HG03025 (cell line): ENCODE data around the gene ADAMTS1.

Experiments used
- ATAC-seq: cut with Tn5 transposase; IDR thresholded peaks from one replicate; pipeline ENCODE4 v1.9.1; 2021; ENCODE audit warnings: mild to moderate bottlenecking, moderate library complexity; ENCODE audit not compliant: unreplicated experiment, low FRiP score

ADAMTS1 gene

DNA sequence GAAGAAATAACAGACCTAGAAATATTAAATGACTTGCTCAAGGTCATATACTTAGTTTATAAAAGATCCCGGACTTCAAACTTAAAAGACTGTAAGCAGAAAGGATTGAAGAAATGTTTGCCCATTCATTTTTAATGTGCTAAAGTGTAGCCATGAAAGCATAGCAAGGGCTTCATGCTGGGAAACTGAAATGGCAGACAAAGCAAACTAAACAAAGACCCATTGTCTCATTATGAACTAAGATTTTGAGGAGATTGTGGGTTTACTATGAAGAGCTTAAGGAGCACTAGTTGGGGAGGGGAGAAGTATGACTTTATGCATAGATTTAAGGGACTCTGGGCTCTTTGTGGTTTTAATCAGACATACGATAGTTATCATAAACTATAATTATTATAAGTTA is 26.3 kb downstream of the ADAMTS1 start:
- ATAC-seq, result no peak

DNA sequence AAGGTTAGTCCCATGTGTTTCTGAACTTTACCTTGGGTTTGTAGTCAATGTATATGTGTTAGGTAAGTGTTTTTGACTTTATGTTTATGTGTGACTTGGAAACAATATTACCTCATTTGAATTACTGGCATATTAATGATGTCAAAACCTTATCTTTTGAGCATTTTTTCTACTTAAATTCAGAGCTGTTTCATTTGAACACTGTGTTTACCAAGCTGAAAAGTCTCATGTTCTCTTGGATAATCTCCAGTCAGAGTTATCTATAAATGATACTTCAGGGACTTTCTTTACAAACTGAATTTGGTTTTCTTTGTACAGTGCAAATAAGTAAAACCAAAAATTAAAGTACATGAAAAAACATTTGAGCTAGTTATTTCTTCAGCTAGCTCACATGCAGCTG is 30.0 kb downstream of the ADAMTS1 start:
- ATAC-seq, result no peak

DNA sequence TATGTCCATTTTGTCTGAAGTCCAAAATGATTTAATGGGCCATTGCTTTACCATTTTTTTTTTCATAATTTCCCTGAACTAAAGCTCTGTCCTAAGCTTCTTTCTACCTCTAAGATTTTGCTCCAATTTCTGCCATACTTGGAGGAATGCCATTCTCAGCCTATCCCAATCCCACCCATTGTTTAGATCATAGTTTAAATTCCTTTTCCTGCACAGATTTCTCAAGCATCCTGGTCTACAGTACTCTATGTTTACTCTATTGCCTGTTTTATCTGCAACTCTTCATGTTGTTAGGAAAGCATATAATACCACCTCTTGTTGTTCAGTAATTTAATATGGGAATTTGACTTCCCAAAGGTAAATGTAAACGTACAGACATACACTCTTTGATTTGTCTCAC is 30.8 kb downstream of the ADAMTS1 start:
- ATAC-seq, result no peak

DNA sequence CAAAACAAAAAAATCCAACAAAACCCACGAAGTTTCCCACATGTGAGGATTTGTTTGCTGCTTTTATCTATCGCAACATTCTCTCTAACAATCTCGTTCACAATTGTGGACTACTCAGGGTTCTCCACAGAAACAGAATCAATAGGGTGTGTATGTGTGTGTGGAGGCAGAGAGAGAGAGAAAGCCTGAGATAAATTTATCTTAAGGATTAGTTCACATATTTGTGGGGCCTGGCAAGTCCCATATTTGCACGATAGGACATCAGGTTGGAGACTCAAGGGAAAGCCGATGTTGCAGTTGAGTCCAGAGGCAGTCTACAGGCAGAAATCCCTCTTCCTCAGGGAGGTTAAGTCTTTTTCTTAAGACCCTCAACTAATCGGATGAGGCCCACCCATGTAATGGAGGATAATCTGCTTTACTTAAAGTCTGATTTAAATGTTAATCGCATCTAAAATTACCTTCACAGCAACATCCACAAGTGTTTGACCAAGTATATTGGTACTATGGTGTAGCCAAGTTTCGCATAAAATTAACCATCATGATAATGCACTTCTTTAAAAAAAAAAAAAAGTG is 31.7 kb downstream of the ADAMTS1 start:
- ATAC-seq, result no peak

DNA sequence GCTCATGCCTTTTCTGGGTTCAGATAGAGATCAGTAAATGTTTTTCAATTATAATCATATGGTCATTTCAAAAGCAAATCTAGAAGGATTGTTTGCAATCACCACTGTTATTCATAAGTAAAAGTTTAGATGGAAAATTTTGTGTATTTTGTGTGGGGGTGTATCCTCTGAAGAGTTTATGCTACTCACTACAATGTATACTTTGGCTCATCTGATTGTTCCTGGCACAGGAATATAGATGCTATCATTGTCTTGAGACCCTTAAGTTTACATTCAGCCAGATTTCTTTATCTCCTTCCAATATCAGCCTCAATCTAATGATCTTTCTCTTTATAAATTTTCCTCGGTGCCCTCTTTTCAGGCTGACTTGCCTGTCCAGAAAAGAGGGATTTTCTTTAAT is 33.0 kb downstream of the ADAMTS1 start:
- ATAC-seq, result no peak

DNA sequence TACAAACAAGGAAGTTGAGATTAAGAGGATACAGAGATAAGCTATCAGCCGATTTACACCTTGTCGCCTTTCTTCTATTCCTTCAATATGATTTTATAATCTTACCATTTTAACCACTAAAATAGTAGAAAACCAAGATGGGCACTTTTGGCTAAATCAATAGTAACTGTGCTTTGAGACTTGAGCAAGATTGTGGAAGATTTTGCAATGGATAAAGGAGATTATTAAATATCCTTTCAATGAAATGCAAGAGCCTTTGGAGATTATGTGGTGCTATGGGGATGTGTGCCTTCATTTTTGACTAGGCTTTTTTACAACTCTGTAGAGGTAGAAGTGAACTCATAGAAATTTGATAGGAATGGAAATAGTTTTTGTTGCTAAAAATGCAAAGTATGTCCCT is 33.7 kb downstream of the ADAMTS1 start:
- no peak for ATAC-seq

DNA sequence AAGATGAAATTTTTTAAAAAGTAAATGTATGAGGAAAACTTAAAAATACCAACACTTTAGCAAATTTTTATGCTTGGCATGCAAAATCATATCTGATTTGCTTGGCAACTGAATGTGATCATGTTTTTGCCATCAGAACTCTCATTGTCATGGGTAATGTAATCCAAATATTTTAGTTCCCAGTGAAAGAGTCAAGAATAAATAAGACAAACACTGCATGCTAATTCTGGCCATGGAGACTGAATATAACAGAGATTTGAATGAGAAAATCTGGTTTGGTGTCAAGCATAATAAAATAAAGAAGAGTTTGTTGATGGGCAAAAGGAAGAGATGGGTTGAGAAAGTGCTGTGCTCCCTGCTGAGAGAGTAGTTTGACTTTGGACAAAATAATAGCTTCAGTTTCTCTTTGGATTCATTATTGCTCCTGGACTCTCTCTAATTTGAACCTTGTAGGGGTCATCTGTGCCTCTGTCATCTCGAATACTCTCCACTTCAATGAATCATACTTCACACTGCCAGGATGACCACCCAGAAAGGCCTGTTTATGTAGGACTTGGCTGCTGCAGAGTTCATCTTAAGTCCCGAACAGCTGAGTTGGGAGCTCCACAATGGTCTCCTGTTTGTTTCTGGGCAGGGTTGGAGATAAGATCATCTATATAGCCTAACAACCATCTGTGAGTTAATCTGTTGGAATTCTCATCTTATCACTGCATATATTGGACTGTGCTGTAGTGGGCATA is 34.4 kb downstream of the ADAMTS1 start:
- ATAC-seq, result no peak

DNA sequence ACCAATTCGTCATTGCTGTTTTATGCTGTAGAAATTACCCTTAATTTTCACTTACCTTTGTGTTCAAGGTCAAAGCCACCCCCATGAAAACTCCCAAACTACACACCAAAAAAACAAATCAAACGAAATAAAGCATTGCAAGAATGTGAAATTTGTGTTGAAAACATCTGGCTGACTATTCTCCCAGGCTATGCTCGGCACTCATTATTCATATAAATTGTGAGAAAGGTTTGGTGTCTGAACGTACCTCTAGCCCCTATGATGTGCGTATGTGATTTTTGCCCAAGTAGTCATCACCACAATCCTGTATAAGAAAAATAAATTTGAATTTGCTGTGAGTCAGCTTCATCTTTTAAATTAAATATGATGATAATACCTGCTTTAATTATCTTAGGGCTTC is 34.9 kb downstream of the ADAMTS1 start:
- no peak for ATAC-seq

DNA sequence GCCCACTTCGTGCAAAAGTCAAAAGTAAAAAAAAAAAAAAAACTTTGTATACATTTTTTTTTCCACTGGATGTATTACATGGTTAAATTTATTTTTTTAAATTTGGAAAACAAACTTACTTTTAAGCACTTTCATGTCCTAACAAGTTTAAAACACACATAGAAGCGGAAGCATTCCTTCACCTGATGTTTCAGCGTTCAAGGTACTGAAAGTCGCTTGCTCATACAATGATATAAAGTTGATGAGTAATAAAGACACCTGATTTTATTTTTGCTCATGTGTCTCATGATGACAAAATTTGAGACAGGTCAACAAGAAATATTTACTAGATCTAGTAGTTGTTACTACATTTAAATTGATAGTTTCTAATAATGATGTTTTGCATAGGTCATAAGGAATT is 35.5 kb downstream of the ADAMTS1 start:
- ATAC-seq, result no peak

DNA sequence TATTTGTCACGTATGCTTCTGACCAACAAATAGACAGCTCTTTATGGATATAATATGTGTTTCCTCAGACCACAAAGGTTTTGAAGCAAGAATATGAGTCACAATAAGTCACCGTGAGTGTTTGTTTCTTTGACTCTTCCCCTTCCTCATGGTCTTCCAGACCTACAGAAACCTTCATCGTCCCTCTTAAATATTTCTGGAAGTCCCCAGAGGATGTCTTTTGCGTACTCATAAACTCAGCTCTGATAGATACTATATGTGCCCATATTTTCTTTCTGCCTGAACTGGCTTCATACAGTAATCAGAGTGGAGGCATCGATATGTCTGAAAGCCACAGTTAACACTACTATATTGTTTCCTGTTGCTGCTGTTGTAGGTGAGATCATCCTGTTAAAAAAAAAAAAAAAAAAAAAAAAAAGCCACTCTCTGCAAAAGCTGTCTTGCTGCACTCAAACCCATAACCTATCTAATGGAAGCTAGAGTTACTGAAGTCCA is 38.4 kb downstream of the ADAMTS1 start:
- no peak for ATAC-seq

DNA sequence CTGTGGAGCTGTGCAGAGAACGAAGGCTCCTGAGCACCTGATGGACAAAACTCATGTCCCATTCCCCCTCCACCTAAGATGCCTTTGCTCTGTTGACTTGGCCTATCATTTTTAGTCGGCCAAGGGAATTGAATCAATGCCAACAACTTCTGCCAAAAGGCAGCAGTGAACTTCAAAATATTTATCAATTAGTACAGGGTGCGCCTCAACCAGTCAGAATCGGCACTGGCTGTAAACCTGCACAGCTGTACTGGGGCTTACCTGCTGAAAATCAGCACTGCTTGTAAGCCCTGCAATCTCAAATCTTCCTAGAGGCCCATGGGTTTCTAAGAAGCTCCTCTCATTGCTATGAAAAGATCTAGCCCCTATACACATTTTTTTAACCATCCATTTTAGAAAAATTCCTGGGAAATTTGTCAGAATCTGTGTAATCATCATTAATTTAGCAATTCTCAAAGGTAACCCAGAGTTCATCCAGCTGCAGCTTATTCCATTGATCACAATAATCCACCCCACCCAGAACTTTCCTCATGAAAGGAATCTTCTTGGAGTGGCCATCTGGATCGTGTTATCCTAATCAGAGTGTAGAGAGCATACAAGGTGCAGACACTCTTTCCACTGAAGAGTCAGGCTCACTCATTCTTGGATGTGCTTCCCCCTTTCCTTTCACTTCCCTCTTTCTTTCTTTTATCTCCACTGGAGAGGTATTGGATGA is 40.2 kb downstream of the ADAMTS1 start:
- no peak for ATAC-seq

DNA sequence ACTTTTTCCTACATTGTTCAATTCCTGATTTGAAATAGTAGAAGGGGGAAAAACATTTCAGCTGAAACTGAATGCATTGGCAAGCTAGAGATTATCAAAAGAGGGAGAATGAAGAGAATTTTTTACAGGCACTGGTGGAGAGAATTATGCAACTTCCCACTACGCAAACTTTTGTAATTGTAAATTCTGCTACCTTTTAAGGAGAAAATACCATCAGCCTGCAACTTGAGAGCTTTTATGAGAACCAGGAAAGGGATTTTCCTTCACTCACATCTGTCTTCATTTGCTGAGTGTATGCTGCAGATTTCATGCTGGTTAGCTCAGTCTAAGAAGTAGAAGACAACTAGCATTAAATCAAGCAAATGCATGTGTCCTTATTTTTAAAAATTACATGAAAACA is 43.7 kb downstream of the ADAMTS1 start:
- no peak for ATAC-seq

DNA sequence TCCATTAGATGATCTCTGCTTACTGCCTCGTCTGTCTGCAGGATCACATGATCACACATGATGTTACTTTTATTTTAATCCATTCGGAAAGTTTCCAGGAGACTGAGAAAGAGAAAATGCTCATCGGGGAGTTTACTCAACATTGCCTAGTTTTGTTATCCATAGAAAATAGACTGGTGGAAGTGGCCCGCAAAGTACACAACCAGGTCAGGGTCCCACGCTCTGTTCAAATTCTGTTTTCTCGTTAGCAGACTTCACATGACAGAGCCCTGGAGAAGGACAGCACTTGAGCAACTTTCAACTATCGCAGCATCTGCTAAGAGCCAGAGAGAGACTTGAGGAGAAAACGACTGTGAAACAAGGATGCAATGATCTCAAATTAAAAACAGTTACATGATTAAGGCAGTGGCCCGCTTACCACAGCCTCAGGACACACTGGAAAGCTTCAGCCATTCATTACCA is 44.2 kb downstream of the ADAMTS1 start:
- no peak for ATAC-seq

DNA sequence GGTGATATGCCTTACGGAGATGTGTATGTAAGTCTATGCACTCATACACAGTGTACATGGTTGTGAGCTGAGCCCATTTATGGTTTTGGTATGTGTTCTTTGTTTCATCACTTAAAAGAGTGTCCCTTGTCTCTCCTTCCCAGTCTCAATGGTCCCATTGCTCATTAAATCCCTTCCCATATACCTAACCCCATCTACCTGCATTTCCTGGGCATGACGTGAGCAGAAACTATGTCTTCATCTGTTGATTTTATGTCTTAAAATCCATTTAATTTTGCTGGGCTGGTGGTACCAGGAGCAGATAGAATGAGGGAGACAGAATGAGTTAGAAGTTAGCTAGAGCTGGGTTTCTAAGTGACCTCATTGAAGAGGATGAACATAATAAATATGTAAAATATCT is 44.8 kb downstream of the ADAMTS1 start:
- no peak for ATAC-seq

DNA sequence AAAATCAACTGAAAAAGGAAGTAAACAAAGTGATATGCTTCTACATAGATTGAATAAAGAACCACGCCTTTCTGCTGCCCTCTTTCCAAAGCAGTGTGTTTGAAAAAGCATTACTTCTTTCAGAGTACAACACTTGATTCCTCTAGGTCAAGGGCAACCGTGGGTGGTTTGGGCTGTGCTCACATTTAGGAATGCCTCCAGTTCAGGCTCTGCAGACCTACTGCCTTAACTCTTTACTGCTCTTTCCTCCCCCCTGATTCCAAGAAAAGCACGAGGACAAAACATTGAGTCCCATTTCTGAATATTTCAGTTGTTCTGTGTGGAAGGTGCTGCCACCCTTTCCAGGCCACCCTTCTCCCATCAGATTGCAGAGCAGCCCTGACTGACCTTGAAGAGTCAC is 45.2 kb downstream of the ADAMTS1 start:
- ATAC-seq, result no peak

DNA sequence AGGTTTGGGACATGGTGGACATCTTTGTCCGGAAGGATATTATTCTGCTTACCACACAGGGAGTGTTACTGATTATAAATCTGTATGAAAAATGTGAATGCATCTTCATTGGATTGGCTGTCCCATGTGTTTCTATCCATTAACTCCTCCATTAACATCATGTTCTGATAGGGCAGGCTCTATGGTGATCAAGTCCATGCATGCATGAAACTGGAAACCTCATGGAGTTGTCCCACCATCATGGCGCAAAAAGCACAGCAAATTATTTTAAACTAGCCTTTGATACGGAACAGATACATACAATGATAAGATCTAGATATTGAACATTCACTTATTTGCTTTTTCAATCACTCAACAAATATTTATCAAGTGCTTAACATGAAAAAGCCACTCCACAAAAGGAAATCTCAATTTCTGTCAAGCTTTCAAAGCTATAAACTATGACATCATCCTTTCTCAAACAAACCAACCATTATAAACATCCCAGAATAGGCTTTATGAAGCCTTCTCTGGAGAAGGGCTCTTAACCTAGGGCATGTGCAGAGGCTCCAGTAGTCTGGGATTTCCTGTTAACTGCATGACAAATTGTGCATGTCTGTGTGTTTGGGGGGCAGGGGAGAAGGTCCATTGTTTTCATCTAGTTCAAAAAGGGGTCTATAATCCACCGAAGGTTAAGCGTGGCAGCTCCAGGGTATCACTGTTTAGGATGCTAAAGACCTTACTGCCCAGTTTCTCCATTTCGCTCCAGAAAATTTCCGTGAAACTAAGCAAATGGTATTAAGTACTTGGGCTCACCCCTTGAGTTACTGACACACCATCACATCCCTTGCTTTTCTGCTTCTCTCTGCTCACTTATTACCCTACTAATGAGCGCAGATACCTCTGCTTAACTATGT is 46.1 kb downstream of the ADAMTS1 start:
- no peak for ATAC-seq

DNA sequence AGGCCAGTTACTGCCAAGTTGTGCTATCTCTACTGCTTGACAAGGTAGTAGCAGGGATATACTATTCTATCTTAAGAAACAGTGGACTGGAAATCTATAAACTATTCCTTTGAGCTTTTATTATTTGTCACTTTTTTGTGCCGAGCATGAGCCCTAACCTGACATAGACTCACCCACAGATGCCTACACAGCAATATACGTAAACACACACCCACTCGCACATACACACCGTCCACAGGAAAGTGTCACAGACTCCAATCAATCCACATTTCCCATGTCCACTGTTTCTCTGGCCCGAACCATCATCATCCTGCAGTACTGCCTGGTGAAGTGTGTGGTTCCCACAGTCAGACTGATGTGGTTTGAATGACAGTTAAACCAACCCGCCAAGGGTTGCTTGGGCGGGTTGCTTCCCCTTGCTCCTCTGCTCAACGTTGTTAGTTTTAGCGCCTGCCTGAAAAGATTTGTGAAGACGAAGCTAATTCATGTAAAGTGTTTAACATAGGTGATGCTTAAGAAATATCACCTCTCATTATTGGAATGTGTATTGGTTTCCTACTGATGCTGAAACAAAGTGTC is 47.2 kb downstream of the ADAMTS1 start:
- no peak for ATAC-seq

DNA sequence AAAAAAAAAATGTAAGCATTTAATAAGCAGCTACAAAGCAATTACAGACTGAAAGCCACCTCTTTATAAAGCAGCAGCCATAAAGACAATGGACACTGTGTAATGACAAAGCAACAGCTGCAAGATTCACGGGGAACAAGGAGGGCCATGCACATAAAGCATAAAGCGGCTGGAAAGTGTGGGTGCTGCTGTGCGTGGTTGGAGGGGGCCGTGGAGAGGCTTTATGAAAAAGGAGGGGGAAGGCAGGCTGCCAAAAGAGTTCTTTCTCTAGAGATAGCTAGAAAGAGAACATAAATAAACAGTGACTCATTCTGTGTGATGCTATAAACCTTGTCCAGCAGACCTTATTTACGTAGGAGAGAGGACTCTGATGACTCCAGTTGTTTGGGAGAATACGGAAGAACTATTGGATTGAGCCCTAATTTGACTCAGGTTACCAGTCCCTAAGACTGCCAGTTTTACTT is 49.3 kb downstream of the ADAMTS1 start:
- ATAC-seq, result no peak

DNA sequence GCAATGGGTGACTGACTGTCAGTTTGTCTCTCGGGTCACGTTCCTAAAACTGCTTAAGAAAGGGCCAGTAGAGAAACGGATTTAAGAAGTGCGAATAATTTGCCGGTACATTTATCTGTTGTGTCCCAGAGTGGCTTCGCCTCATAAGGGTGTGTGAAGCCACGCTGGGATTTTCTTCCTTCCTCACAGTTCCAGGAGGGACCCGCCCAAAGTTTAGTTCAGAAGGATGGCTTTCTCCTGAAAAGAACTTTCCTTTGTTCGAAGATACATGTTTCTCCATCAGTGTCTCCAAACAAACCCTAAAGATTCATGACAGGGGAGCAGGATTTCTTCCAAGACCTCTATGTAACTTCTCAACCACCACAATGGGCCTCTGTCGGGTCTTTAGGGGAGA is 49.8 kb downstream of the ADAMTS1 start:
- ATAC-seq, result no peak
